ENCODE measurements around the gene APOL6.
A peak's percentile ranks its signal among the peaks of the same experiment; 100 is the strongest.

Gene APOL6

DNA sequence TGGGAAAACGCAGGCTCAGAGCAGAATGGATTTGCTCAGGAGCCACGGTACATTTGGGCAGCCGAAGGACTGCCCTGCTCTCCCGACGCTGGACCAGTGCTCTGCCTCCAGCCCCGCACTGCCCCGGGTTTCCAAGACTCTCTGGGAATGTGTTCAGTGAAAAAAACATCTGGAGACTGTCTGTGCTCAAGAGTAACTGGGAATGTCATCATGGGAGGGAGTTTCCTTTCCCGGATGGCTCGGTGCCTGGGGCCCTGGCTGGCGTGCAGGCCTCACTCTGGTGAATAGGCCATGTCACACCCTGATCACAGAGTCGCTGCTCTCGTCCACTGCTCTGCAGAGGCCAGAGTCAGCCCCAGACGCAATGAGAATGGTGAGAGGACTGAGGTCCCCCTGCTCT, 9.8 kb upstream of the APOL6 start:
- H3K27me3 ChIP-seq (ENCODE audit: control insufficient read depth, insufficient read depth, low read length) = no peaks in the 10 kb centered on the region
- H3K79me2 ChIP-seq = no peaks in the 10 kb centered on the region
- H3K27ac ChIP-seq = peak overlapping the region; percentile 49
- no peaks in the 10 kb centered on the region for H3K36me3 ChIP-seq (ENCODE audit: control insufficient read depth, insufficient read depth, low read length)
- no peak overlapping the region for H3K9ac ChIP-seq
- TF ChIP-seq, protein P1, sequence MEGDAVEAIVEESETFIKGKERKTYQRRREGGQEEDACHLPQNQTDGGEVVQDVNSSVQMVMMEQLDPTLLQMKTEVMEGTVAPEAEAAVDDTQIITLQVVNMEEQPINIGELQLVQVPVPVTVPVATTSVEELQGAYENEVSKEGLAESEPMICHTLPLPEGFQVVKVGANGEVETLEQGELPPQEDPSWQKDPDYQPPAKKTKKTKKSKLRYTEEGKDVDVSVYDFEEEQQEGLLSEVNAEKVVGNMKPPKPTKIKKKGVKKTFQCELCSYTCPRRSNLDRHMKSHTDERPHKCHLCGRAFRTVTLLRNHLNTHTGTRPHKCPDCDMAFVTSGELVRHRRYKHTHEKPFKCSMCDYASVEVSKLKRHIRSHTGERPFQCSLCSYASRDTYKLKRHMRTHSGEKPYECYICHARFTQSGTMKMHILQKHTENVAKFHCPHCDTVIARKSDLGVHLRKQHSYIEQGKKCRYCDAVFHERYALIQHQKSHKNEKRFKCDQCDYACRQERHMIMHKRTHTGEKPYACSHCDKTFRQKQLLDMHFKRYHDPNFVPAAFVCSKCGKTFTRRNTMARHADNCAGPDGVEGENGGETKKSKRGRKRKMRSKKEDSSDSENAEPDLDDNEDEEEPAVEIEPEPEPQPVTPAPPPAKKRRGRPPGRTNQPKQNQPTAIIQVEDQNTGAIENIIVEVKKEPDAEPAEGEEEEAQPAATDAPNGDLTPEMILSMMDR (IDR thresholded peaks at IDR 0.05) = no peak
- no peak overlapping the region for H3K4me2 ChIP-seq (ENCODE audit: low read length)
- H3K4me3 ChIP-seq (ENCODE audit: low read depth, low read length) = no peak overlapping the region
- H3K4me1 ChIP-seq = no peaks in the 10 kb centered on the region
- H3K9me3 ChIP-seq (ENCODE audit: control insufficient read depth, low read length) = no peaks in the 10 kb centered on the region
- no peak overlapping the region for H2AFZ ChIP-seq

DNA sequence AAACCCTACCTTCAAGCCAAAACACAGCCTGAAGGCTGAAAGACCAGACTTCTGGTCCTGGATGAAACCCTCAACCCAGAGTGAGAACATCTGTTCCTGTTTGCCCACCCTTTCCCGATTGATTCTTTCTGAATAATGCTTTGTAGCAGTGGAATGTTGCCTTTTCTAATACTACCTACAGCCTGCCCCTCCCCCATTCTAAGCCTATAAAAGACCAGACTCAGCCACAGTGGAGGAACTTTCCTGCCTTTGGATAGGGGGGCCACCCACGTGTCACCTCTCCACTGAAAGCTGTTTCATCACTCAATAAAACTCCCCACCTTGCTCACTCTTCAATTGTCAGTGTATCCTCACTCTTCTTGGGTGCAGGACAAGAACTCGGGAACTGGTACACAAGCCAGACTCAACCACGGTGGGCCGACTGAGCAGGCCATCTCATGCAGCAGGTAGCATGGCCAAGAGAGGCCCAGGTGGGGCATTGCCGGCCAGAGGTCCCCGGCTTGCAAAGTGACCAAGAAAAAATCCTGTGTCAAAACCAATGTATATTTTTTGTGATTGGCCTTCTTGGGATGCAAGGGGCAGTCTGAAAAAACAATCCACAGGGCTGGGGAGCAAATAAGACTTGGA, 6.6 kb upstream of the APOL6 start:
- Histone ChIP-seq H3K36me3 (ENCODE audit: control insufficient read depth, insufficient read depth, low read length) (no peaks in the 10 kb centered on the region), H3K79me2 (no peaks in the 10 kb centered on the region), H3K27ac (no peak overlapping the region), H3K4me3 (ENCODE audit: low read depth, low read length) (no peak overlapping the region), H3K9me3 (ENCODE audit: control insufficient read depth, low read length) (no peaks in the 10 kb centered on the region), H3K4me2 (ENCODE audit: low read length) (no peak overlapping the region), H3K27me3 (ENCODE audit: control insufficient read depth, insufficient read depth, low read length) (no peaks in the 10 kb centered on the region), H2AFZ (no peak overlapping the region), H3K9ac (no peak overlapping the region), H3K4me1 (no peaks in the 10 kb centered on the region)
- TF ChIP-seq, protein P1 (IDR thresholded peaks at IDR 0.05) = no peak

DNA sequence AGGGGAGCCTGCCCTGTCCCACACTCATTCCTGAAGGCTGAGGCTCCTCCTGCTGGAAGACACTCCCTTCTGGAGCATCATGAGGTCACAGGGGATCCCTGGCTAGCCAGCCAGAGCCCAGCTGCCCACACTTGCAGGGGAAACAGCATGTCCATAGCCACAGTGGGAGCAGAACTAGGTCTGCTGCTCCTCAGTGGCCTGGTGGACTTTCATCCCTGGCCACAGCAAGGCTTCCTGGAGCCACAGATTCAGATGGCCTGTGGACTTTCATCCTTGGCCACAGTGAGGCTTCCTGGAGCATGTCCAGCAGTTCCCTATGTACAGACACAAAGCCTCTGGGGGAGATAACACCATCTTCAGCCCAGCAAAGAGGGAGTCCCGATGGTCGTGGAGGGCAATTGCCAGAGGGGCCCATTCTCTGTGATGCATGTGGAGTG, 5.9 kb upstream of the APOL6 start:
- no peak overlapping the region for H3K27ac ChIP-seq
- no peak overlapping the region for H3K4me3 ChIP-seq (ENCODE audit: low read depth, low read length)
- H3K27me3 ChIP-seq (ENCODE audit: control insufficient read depth, insufficient read depth, low read length) = no peaks in the 10 kb centered on the region
- no peak overlapping the region for H3K4me2 ChIP-seq (ENCODE audit: low read length)
- H3K9ac ChIP-seq = no peak overlapping the region
- H3K9me3 ChIP-seq (ENCODE audit: control insufficient read depth, low read length) = no peaks in the 10 kb centered on the region
- TF ChIP-seq, protein P1 (IDR thresholded peaks at IDR 0.05) = no peak
- no peaks in the 10 kb centered on the region for H3K36me3 ChIP-seq (ENCODE audit: control insufficient read depth, insufficient read depth, low read length)
- H2AFZ ChIP-seq = no peak overlapping the region
- no peaks in the 10 kb centered on the region for H3K4me1 ChIP-seq
- H3K79me2 ChIP-seq = no peaks in the 10 kb centered on the region

DNA sequence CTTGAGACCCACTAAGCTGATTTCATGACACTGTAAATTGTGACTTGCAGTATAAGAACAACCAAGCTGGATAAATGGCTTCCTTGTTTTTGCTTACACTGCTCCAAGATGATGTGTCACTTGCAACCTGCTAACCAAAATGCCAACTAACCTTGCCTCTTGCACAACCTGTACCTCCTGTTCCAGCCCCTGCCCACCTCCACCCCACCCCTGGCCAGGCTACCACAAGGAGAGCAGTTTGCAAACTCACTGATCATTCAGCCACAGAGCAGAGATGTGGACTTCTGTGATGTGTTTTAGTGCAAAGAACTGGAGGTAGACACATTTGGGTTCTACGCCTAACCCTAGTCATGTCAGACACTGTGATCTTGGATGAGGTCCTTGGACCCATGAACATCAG, 4.3 kb upstream of the APOL6 start:
- Histone ChIP-seq H3K27ac (no peak overlapping the region), H3K4me3 (ENCODE audit: low read depth, low read length) (no peak overlapping the region), H3K79me2 (no peaks in the 10 kb centered on the region), H3K36me3 (ENCODE audit: control insufficient read depth, insufficient read depth, low read length) (no peaks in the 10 kb centered on the region), H3K27me3 (ENCODE audit: control insufficient read depth, insufficient read depth, low read length) (no peaks in the 10 kb centered on the region), H3K4me2 (ENCODE audit: low read length) (no peak overlapping the region), H3K4me1 (no peaks in the 10 kb centered on the region), H3K9ac (no peak overlapping the region), H3K9me3 (ENCODE audit: control insufficient read depth, low read length) (no peaks in the 10 kb centered on the region), H2AFZ (no peak overlapping the region)
- TF ChIP-seq, protein P1 (IDR thresholded peaks at IDR 0.05) = no peak

DNA sequence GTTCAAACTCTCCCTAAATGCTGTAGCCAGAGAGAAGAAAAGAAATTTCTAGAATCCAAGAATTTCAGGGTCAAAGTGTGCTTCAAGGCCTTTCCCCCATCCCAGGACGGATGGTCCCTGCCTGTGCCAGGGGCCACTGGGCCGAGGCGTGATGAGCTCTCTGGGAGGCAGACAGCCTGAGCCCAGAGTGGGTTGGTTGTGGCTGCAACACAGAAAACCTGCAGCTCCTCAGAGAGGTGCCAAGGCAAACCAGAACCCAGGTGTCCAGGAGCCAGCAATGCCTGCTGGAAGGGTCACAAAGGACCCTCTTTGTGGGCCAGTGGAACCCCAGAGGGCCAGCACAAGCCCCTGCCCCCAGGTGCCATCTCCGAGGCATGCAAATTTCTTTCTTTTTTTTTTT, 2.6 kb upstream of the APOL6 start:
- H3K36me3 ChIP-seq (ENCODE audit: control insufficient read depth, insufficient read depth, low read length) = no peaks in the 10 kb centered on the region
- H3K4me1 ChIP-seq = no peaks in the 10 kb centered on the region
- no peak overlapping the region for H3K4me2 ChIP-seq (ENCODE audit: low read length)
- H3K9ac ChIP-seq = no peak overlapping the region
- H3K27me3 ChIP-seq (ENCODE audit: control insufficient read depth, insufficient read depth, low read length) = no peaks in the 10 kb centered on the region
- H3K79me2 ChIP-seq = no peaks in the 10 kb centered on the region
- TF ChIP-seq, protein P1 (IDR thresholded peaks at IDR 0.05) = no peak
- no peak overlapping the region for H3K4me3 ChIP-seq (ENCODE audit: low read depth, low read length)
- H3K27ac ChIP-seq = no peak overlapping the region
- H3K9me3 ChIP-seq (ENCODE audit: control insufficient read depth, low read length) = no peaks in the 10 kb centered on the region
- H2AFZ ChIP-seq = no peak overlapping the region

All from parathyroid adenoma (tissue), 2 donors.